Liver (tissue), 9 donors: ENCODE measurements around the gene RRP12. TPM values are rescaled to one million over a fixed set of nuclear protein-coding genes. Genes with fewer than 3 reads are reported as not detected.

Experiments used
- DNase-seq: peaks from one replicate; pipeline ENCODE4 v3.0.0-alpha.2; 2017; ENCODE audit warnings: low spot score
- H3K27ac ChIP-seq, 2 donors: one replicate each; pipeline ENCODE4 v1.7.0; 2013; ENCODE audit warnings: inconsistent platforms in 2 of 2, low read length in 2 of 2, control low read depth in 1 of 2, low read depth in 1 of 2, mild to moderate bottlenecking in 1 of 2
- H3K27me3 ChIP-seq, 4 donors: one replicate each; pipeline versions ENCODE4 v1.6.1 to v1.7.0; 2013; ENCODE audit warnings: low read length in 3 of 4, inconsistent platforms in 1 of 4, mild to moderate bottlenecking in 1 of 4, moderate library complexity in 1 of 4; ENCODE audit not compliant: control insufficient read depth in 4 of 4, insufficient read depth in 4 of 4
- H3K36me3 ChIP-seq, 4 donors: one replicate each; pipeline versions ENCODE4 v1.6.1 to v1.7.0; 2013; ENCODE audit warnings: low read length in 3 of 4, mild to moderate bottlenecking in 3 of 4, low read depth in 1 of 4, moderate library complexity in 1 of 4; ENCODE audit not compliant: control insufficient read depth in 4 of 4, insufficient read depth in 3 of 4
- H3K4me1 ChIP-seq, 4 donors: one replicate each; pipeline versions ENCODE4 v1.6.1 to v1.7.0; 2013; ENCODE audit warnings: low read length in 3 of 4, mild to moderate bottlenecking in 3 of 4, moderate library complexity in 1 of 4; ENCODE audit not compliant: control insufficient read depth in 4 of 4, insufficient read depth in 4 of 4
- H3K4me3 ChIP-seq, 3 donors: one replicate each; pipeline versions ENCODE4 v1.6.1 to v1.7.0; 2013; ENCODE audit warnings: low read length in 3 of 3, control low read depth in 1 of 3, low read depth in 1 of 3, mild to moderate bottlenecking in 1 of 3
- H3K9ac ChIP-seq, 2 donors: one replicate each; pipeline ENCODE4 v1.7.0; 2013; ENCODE audit warnings: low read length in 2 of 2, mild to moderate bottlenecking in 2 of 2, moderate library complexity in 2 of 2, control low read depth in 1 of 2, low read depth in 1 of 2
- H3K9me3 ChIP-seq, 4 donors: one replicate each; pipeline versions ENCODE4 v1.6.1 to v1.7.0; 2013; ENCODE audit warnings: low read length in 3 of 4; ENCODE audit not compliant: control insufficient read depth in 4 of 4
- FOXA1 ChIP-seq: IDR thresholded peaks from 2 replicates; pipeline ENCODE4 v1.6.1; 2016; ENCODE audit warnings: antibody characterized with exemption
- HNF4A ChIP-seq, 2 donors: conservative IDR thresholded peaks; 2 replicates each; pipeline ENCODE4 v1.6.1; 2016; ENCODE audit warnings: antibody characterized with exemption in 2 of 2, mild to moderate bottlenecking in 2 of 2
- HNF4G ChIP-seq: IDR thresholded peaks from 2 replicates; pipeline ENCODE4 v1.6.1; 2016; ENCODE audit warnings: antibody characterized with exemption
- JUND ChIP-seq, 2 donors: IDR thresholded peaks; 2 replicates each; pipeline ENCODE4 v1.6.1; 2016; ENCODE audit warnings: antibody characterized with exemption in 2 of 2
- NR2F2 ChIP-seq: IDR thresholded peaks from 2 replicates; pipeline ENCODE4 v1.6.1; 2016; ENCODE audit warnings: antibody characterized with exemption
- RAD21 ChIP-seq, 2 donors: IDR thresholded peaks; 2 replicates each; pipeline ENCODE4 v1.6.1; 2016; ENCODE audit warnings: antibody characterized with exemption in 2 of 2, mild to moderate bottlenecking in 2 of 2
- TAF1 ChIP-seq: conservative IDR thresholded peaks from 2 replicates; pipeline ENCODE4 v1.6.1; 2016; ENCODE audit warnings: antibody characterized with exemption, mild to moderate bottlenecking
- YY1 ChIP-seq: IDR thresholded peaks from 2 replicates; pipeline ENCODE4 v1.6.1; 2016; ENCODE audit warnings: antibody characterized with exemption, mild to moderate bottlenecking
- WGBS: extraction: QIAGEN DNeasy Blood & Tissue Kit; methylation state at CpG from one replicate; pipeline ENCODE4 v1.1.7; 2013; 5-methylcytosine and 5-hydroxymethylcytosine counted together
- polyA plus RNA-seq, 2 donors: library from polyadenylated mRNA; stranded (reverse) in 1 of 2; unstranded in 1 of 2; fragments of 200-250 nt in 1 of 2; fragments of >200 nt in 1 of 2; fragmentation: Nextera tagmentation in 1 of 2; extraction: Ambion mirVana in 1 of 2; gene quantifications; one replicate each; pipeline versions ENCODE4 v1.2.1 to v1.2.3, GENCODE V29; 2013 to 2015
- total RNA-seq, 2 donors: library from RNA; depleted of rRNA; stranded (reverse); fragments of >200 nt; gene quantifications; one replicate each; pipeline ENCODE4 v1.2.3, GENCODE V29; 2014
- TF ChIP-seq, protein P1 (sequence below): IDR thresholded peaks from 2 replicates; pipeline ENCODE4 v1.6.1; 2016; ENCODE audit warnings: antibody characterized with exemption
- TF ChIP-seq, protein P2 (sequence below): IDR thresholded peaks from 2 replicates; pipeline ENCODE4 v1.6.1; 2016; ENCODE audit warnings: antibody characterized with exemption
- TF ChIP-seq, protein P3 (sequence below): IDR thresholded peaks from 2 replicates; pipeline ENCODE4 v1.6.1; 2016; ENCODE audit warnings: antibody characterized with exemption, mild to moderate bottlenecking
- donor health status: healthy.
- donor health status: healthy.
- donor health status: healthy.
- donor health status: healthy.
- donor health status: healthy.

The RRP12 gene
- total and polyA plus RNA-seq, 4 donors, result 5.7 to 9.6 (median 6.9) TPM

DNA sequence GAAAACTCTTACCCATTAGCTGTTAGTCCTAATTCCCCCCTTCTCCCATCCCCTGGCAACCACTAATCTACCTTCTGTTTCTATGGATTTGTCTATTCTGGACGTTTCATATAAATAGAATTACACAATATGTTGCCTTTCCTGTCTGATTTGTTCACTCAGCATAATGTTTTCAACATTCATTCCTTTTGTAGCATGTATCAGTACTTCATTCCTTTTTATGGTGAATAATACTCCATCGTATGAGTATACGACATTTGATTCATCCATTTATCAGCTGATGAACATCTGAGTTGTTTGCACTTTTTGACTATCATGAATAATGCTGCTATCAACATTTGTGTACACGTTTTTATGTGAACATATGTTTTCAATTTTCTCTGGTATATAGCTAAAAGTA is 86.5 kb downstream of the RRP12 start:
- H3K27ac ChIP-seq, result no peak overlapping the region
- no peak for DNase-seq
- H3K9me3 ChIP-seq, result no peaks in the 10 kb centered on the region
- H3K4me3 ChIP-seq, result no peak overlapping the region
- peaks cover 0 to 4% (median 0%) of the 10 kb centered on the region in 4 donors for H3K4me1 ChIP-seq
- H3K36me3 ChIP-seq, result no peaks in the 10 kb centered on the region
- no peaks in the 10 kb centered on the region for H3K27me3 ChIP-seq
- TF ChIP-seq, protein P1, sequence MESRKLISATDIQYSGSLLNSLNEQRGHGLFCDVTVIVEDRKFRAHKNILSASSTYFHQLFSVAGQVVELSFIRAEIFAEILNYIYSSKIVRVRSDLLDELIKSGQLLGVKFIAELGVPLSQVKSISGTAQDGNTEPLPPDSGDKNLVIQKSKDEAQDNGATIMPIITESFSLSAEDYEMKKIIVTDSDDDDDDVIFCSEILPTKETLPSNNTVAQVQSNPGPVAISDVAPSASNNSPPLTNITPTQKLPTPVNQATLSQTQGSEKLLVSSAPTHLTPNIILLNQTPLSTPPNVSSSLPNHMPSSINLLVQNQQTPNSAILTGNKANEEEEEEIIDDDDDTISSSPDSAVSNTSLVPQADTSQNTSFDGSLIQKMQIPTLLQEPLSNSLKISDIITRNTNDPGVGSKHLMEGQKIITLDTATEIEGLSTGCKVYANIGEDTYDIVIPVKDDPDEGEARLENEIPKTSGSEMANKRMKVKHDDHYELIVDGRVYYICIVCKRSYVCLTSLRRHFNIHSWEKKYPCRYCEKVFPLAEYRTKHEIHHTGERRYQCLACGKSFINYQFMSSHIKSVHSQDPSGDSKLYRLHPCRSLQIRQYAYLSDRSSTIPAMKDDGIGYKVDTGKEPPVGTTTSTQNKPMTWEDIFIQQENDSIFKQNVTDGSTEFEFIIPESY, result no peak
- TF ChIP-seq YY1, result no peak
- no peak overlapping the region for H3K9ac ChIP-seq
- 67% methylated on average over 4 of the region's 4 CpGs for WGBS

DNA sequence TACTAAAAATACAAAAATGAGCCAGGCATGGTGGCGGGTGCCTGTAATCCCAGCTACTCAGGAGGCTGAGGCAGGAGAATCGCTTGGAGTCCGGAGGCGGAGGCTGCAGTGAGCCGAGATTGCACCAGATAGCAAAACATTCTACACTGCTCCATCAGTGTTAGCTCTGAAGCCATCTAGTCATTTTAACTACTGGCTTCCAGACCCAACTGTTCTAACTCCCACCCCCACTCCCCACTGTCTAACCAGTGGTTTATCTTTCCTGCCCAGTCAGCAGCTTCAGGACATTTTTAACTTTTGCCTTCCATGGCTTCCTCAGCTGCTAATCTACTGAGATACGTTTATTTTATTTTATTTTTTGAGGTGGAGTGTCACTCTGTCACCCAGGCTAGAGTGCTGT is 88.2 kb downstream of the RRP12 start:
- Histone ChIP-seq H3K27ac (no peak overlapping the region), H3K9me3 (no peaks in the 10 kb centered on the region), H3K27me3 (no peaks in the 10 kb centered on the region), H3K36me3 (no peaks in the 10 kb centered on the region), H3K9ac (no peak overlapping the region), H3K4me3 (no peak overlapping the region), H3K4me1 (peaks cover 0 to 3% (median 1%) of the 10 kb centered on the region in 4 donors)
- DNase-seq, result no peak
- 89% methylated on average over 6 of the region's 6 CpGs for WGBS
- TF ChIP-seq RAD21 (IDR thresholded peaks at IDR 0.05), result no peak
- TF ChIP-seq, protein P1, result no peak
- TF ChIP-seq HNF4A (conservative IDR thresholded peaks at IDR 0.05), result no peak
- no peak for TF ChIP-seq TAF1
- TF ChIP-seq, protein P2, sequence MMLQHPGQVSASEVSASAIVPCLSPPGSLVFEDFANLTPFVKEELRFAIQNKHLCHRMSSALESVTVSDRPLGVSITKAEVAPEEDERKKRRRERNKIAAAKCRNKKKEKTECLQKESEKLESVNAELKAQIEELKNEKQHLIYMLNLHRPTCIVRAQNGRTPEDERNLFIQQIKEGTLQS, result no peak
- TF ChIP-seq NR2F2, result no peak
- TF ChIP-seq, protein P3, sequence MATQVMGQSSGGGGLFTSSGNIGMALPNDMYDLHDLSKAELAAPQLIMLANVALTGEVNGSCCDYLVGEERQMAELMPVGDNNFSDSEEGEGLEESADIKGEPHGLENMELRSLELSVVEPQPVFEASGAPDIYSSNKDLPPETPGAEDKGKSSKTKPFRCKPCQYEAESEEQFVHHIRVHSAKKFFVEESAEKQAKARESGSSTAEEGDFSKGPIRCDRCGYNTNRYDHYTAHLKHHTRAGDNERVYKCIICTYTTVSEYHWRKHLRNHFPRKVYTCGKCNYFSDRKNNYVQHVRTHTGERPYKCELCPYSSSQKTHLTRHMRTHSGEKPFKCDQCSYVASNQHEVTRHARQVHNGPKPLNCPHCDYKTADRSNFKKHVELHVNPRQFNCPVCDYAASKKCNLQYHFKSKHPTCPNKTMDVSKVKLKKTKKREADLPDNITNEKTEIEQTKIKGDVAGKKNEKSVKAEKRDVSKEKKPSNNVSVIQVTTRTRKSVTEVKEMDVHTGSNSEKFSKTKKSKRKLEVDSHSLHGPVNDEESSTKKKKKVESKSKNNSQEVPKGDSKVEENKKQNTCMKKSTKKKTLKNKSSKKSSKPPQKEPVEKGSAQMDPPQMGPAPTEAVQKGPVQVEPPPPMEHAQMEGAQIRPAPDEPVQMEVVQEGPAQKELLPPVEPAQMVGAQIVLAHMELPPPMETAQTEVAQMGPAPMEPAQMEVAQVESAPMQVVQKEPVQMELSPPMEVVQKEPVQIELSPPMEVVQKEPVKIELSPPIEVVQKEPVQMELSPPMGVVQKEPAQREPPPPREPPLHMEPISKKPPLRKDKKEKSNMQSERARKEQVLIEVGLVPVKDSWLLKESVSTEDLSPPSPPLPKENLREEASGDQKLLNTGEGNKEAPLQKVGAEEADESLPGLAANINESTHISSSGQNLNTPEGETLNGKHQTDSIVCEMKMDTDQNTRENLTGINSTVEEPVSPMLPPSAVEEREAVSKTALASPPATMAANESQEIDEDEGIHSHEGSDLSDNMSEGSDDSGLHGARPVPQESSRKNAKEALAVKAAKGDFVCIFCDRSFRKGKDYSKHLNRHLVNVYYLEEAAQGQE, result no peak

DNA sequence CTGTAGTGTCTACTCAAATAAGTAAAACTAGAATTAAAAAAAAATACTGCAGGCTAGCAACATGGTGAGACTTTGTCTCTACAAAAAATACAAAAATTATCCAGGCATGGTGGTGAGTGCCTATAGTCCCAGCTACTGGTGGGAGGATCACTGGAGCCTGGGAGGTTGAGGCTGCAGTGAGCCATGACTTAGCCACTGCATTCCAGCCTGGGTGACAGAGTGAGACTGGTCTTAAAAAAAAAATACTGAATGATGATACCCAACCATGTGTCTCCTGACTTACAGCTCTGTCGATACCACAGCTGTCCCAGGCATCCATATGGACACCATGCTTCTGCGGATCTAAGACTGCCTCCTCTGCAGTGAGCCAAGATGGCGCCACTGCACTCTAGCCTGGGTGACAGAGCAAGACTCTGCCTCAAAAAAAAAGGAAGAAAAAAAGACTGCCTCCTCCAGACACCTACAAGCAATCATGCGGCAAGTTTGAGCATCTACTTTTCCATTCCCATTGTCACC is 90.0 kb downstream of the RRP12 start:
- no peak overlapping the region for H3K9ac ChIP-seq
- H3K9me3 ChIP-seq, result no peaks in the 10 kb centered on the region
- H3K36me3 ChIP-seq, result no peaks in the 10 kb centered on the region
- H3K4me1 ChIP-seq, result peaks cover 0 to 12% (median 9%) of the 10 kb centered on the region in 4 donors
- 95% methylated on average over 4 of the region's 4 CpGs for WGBS
- TF ChIP-seq HNF4G, result no peak
- TF ChIP-seq JUND (IDR thresholded peaks at IDR 0.05), result no peak
- TF ChIP-seq, protein P3, result no peak
- no peak for TF ChIP-seq FOXA1
- no peak for TF ChIP-seq RAD21 (IDR thresholded peaks at IDR 0.05)
- H3K27ac ChIP-seq, result no peak overlapping the region
- H3K4me3 ChIP-seq, result no peak overlapping the region
- no peaks in the 10 kb centered on the region for H3K27me3 ChIP-seq
- DNase-seq, result no peak
